ENCODE results near the gene RIOX2.

GRCh38 chr3:97950360-97950759 is 21.9 kb downstream of the RIOX2 start:
- no peak for TF ChIP-seq CTCF (IDR thresholded peaks at IDR 0.05)
- no peak for TF ChIP-seq POLR2A (IDR thresholded peaks at IDR 0.05; ENCODE audit: low read depth)

All from esophagus muscularis mucosa (tissue), 3 donors.